GM18505 (cell line): ENCODE measurements around the gene ACSF3.
"Not testable (repeated sequence)": the region's sequence is repeated elsewhere in the genome, so short reads cannot be mapped to it uniquely, and the experiment has no call there.

Experiments
- ATAC-seq: cut with Tn5 transposase; IDR thresholded peaks from one replicate; pipeline ENCODE4 v1.9.1; 2021; ENCODE audit not compliant: unreplicated experiment
- POLR2A ChIP-seq: IDR thresholded peaks from 4 replicates; pipeline ENCODE4 v1.6.1; 2011; ENCODE audit warnings: borderline replicate concordance; ENCODE audit not compliant: insufficient read depth, insufficient read length; ENCODE audit errors: extremely low read depth

The ACSF3 gene

GRCh38 chr16:89062389-89063345 is 31.0 kb upstream of the ACSF3 start:
- no peak for TF ChIP-seq POLR2A
- ATAC-seq = no peak

DNA sequence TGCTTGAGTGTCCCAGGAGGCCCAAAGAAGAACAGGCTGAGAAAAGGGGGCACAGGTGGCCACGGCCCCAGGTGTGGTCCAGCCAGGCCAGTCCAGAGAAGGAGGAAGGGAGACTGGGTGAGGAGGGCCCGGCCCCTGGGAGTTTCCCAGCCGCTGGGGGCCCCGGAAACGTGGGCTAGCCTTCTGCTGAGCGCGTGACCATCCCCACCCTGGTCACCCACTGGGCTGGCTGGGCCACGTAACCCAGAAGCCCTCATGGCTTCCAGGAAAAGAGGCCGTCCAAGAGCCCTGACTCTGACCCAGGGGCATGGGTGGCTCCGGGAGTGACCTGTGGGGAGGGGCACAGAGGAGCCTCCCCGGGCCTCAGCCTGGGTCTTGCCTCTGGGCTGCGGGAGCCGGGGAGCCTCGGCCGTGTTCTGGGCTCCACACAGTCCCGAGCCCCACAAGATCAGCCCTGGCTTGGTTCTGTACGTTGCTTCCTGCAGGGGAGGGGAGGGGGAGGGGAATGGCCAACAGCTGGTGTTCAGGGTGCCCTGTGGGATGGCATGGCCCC is 29.8 kb upstream of the ACSF3 start:
- no peak for ATAC-seq
- TF ChIP-seq POLR2A = no peak

DNA sequence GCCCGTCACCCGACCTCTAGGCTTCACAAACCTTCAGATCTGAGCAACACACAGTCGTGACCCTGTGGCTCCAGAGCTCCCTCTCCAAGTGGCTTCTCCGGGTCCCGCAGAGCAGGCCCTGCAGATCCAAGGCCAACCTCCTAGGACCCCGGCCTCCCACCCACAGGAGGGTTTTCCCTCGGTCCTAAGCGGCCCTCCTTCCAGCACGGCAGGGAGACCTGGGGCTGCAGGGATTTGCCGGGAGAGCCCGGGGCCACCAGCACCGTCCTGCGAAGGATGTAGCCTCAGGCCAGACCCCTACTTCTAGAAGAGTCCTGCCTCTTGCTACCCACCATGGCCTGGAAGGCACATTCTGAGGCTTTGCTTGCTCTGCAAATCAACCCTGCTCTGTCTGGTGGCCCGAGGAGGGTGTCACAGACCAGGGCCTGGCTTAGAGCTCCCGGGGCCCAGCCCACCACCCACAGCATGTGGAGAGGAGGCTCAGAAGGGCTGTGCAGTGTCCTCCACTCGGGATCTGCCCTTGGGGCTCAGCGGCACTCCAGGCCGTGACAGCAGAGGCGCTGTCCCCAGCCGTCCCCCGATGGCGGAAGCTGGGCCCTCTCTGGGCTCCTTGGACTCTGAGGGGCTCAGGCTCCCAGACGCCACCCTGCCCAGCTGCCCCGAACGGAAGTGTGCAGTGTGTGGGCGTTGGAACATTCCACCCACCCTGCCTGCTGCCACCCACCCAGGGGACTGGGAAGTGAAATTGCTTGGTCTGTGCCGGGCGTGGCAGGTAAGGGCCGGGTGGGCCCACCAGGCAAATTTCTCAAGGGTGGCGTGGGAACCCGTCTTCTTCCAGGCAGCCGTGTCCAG is 28.8 kb upstream of the ACSF3 start:
- ATAC-seq = no peak
- TF ChIP-seq POLR2A = no peak

DNA sequence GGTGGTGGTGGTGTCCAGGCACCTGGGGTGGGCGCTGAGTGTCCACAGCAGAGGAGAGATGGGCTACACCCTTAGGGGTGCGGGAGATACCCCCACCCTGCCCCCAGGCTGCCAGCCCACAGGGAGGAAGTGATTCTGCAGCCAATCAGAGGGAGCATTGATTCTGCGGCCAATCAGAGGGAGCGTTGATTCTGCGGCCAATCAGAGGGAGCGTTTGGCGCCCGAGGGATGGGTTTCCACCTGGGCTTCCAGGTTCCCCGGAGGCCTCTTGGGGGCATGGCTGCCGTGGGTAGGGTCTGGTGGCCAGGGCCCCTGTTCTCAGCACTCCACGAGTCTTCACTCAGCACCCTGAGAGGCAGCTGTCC is 28.2 kb upstream of the ACSF3 start:
- TF ChIP-seq POLR2A = no peak

DNA sequence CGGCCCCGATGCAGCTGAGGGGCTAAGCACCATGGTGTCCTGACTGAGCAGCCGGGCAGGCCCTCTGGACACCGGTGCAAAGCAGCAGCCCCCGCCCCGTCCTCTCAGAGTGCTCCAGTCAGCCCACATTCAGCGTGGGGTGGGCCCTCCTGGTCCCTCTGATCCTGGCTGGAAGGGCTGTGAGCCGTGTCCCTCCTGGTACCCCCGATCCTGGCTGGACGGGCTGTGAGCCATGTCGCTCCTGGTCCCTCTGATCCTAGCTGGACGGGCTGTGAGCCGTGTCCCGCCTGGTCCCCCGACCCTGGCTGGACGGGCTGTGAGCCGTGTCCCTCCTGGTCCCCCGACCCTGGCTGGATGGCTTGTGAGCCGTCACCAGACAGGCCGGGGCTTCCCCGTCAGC is 26.9 kb upstream of the ACSF3 start:
- no peak for ATAC-seq
- TF ChIP-seq POLR2A = no peak

More for the DNA sequence above, 28.2 kb upstream of the ACSF3 start:
- ATAC-seq = no peak

- no peak for ATAC-seq
- TF ChIP-seq POLR2A = no peak
These were observed 25.8 kb upstream of the ACSF3 start for GRCh38 chr16:89067677-89068443.

- ATAC-seq = not testable (repeated sequence)
These were observed 24.6 kb upstream of the ACSF3 start for GRCh38 chr16:89068814-89069616.

GRCh38 chr16:89069920-89070319 is 23.7 kb upstream of the ACSF3 start:
- ATAC-seq = no peak
- no peak for TF ChIP-seq POLR2A

DNA sequence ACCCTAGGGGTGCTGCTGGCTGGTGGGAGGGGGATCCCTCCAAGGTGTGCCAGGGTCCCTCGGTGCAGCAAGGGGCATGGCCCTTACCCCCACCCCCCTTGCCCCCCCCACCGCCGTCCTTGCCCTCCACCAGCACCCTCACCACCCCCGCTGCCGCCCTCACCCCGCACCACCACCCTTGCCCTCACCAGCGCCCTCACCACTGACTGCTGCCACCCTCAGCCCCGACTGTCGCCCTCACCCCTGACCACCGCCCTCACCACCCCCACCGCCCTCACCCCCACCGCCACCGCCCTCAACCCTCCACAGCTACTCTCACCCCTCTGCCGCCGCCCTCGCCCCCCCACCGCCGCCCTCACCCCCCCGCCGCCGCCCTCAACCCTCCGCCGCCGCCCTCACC is 23.1 kb upstream of the ACSF3 start:
- ATAC-seq = no peak

DNA sequence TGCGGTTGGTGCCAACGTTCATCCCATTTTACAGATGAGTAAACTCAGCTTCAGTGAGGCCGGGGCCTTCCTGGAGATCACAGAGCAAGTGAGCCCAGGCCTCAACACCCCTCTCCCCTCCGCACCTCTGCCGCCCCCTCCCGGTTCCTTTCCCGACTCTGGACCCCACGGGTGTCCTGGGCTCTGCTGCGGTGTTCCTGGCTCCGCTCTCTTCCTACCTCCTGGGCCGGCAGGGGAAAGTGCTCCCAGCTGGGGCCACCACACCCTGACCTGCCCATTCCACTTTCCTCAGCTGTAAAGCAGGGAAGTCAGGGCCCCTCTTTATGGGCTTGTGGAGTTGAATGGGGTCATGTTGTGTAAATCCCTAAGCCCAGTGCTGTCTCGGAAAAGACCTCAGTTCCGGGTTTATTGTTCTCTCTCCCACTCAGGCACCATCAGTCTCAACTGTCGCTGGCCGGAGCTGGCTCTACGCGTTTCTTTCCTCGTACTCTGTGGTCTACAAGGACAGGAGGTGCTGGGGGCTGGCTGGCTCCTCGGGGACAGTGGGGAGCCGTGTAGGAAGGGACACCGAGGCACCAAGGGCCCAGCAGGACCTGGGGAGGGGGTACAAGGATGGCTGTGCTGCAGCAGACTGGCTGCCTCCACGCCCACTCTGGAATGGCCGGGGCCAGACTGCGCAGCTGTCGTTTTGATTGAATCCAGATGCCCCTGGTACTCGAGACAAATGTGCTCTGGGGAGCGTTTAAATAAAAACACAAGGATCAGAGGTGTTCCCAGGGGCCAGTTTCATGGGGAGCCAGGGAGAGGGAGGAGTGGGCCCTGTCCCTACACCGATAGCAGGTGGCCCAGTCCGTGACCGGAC is 21.7 kb upstream of the ACSF3 start:
- no peak for TF ChIP-seq POLR2A
- ATAC-seq = no peak

More for the DNA sequence above, 23.1 kb upstream of the ACSF3 start:
- TF ChIP-seq POLR2A = no peak

- TF ChIP-seq POLR2A = no peak
- no peak for ATAC-seq
These were observed 21.0 kb upstream of the ACSF3 start for GRCh38 chr16:89072548-89073130.
